Measurements from ENCODE around the gene ATG4B.

- TF ChIP-seq TAF1 (IDR thresholded peaks at IDR 0.05; ENCODE audit: low read depth) (no peak), YY1 (IDR thresholded peaks at IDR 0.05; ENCODE audit: low read depth) (no peak), TCF12 (IDR thresholded peaks at IDR 0.05; ENCODE audit: low read depth) (no peak), RAD21 (IDR thresholded peaks at IDR 0.05; ENCODE audit: low read depth) (no peak), CEBPB (IDR thresholded peaks at IDR 0.05) (no peak), USF1 (IDR thresholded peaks at IDR 0.05) (no peak)
These were observed 2.8 kb downstream of the ATG4B start for GRCh38 chr2:241640165-241640795.
